GM21786 (cell line): Measurements from ENCODE around the gene AFF3.

Source experiments
- ATAC-seq: cut with Tn5 transposase; IDR thresholded peaks from one replicate; pipeline ENCODE4 v1.9.1; 2021; ENCODE audit not compliant: unreplicated experiment

The AFF3 gene

DNA sequence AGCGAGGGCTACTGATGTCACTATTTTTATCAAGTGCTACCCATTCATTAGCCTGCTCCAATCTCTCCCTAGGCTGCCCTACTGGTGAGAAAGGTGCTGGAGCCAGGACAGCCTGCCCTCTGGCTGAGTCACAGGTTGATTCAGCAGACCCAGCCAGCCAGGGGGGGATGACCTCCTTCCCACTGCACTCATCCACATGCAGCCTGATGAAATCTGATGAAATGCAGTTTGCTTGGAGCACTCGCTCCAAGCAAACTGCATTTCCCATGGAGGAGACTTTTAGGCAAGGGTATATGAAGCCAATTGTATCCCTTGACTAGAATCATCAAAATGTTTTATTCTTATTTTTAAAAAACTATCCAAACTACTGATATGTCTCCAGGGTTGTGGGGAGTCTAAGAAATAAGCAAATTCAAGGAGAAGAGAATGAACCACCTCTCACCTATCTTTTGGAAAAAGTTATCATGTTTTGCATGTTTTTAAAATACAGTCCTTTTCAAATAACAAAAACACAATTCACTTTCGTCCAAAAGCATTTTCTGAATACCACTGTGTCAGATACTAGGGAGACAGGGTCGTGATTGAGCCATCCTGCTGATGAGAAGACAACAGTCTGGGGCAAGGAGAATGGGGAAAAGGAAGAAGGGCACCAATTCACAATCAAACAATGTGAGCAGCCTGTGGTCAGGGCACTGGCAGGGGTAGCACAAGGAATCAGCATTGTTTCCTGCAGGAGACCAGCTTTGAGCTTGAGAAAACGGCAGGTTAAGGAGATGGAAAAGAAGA lies 128.3 kb downstream of the AFF3 start:
- ATAC-seq = no peak

DNA sequence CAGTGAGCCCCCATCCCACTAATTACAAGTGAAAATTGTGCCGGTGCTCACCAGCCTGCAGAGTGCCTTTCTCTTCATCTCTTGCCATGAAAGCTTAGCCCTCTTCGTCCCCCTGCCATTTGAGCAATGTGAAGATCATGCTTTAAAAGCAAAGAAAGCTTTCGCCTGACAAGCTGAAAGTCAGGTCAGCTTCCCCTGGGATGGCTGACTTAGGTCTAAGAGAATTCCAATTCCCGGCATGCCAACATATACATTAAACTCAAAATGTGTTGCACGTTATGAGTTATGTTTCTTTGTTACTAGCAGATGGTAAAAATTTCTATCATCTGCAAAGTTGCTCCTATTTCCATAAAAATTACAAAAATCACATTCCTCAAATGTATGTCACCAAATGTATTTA lies 129.8 kb downstream of the AFF3 start:
- no peak for ATAC-seq

DNA sequence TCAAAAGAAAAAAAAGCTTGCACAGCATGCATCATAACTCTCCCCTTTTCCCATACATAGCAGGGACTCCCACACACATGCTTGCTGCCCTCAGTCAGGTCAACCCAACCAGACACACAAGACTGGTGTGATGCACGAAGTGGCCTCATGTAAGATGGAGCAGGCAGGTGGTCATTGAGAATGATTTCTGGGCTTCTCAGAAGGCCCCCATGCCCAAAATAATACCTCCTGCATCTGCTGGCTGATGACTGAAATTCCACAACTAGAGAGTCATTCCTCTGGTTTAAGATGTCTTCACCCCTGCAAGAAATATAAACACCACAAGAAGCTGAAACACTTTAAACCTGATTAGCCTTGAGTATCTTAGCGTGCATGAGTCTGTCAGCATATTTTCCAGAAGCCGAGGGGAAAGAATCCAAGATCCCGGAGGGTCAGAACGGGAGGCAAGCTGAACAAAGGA lies 131.1 kb downstream of the AFF3 start:
- no peak for ATAC-seq

DNA sequence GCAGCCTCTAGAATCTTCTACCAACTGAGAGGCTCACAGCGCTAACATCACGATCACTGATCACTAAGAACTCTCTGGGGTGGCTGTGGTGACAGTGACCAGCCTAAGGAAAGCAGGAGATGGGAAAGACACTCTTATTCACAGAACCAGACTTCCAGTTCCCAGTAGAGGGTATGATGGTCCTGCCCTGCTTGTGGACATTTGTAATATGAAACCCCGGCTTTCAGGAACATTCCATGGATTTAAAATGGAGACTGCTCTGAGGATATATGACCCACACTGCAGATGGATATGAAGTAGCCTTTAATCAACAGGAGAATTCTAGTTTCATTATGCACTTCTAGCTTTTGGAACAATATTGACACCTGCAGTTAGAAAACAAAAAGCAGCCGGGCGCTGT lies 131.8 kb downstream of the AFF3 start:
- ATAC-seq = no peak

DNA sequence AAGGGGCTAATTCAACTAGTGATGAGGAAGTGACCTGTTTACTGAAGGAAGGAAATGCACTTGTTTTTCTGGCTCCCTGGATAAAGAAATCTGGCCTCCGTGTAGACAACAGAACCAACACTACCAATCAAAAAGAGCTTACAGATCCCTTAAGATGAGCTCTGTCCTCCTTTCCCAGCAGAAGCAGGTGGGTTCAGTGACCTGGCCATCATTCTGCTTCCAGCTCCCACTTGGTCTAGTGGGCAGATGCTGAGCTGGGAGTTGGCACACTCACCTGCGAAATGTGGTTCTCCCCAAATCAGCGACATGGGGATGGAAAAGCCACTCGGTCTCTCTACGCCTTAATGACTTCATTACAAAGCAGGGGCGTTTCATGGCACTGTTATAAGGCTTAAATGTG lies 132.6 kb downstream of the AFF3 start:
- ATAC-seq = no peak

DNA sequence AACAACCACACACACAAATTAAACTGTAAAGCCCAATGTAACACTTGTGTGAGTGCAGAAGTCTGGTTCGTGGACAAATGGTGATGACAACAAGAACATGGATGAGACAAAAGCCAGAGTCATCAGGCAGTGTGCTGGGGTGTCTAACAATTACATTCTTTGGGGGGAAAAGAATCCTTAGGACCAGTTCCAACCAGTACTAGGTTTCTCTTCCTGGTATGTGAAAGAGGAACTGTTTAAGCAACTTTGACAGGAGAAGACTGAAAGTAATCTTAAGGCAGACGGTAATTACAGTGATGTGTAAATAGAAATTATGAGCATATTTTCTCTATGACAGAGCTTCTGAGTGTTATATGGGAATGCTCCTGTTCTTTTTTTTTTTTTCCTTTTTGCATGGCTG lies 133.4 kb downstream of the AFF3 start:
- ATAC-seq = no peak

DNA sequence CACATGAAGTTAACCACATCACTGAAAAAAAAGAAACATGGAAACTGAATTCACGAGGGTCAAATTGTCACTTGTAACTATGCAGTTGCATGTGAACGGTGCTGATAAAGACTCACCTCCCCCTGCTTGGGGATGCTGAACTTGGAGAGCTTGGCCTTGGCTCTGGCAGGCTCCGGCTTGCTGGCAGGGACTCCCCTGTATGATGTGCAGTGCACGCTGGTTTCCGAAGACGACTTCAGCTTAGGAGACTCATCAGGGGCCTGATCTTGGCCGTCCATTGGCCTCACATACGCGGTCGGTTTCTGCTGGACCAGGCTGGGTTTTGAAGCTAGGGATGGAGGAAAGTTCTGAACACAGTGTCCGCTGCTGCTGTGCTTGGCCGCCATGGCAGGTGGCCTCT lies 135.9 kb downstream of the AFF3 start:
- ATAC-seq = no peak

DNA sequence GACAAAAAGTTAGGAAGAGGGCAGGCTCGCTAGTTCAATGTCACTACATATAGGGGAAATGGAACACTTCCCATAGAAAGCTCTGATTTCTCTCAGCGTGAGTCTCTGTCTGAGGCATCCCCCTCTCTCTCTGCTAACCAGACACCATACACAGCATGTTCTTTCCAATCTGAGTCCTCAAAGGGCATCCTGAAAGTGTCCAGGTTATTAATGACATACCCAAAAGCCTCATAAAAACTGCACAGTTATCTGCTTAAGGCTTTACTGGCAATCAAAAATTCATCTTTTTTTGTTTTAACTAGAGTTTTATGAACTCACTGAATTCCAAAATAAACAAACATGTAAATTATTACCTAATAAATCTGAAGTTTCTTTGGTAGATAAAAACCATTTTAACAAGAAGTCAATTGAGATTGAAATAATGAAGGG lies 137.4 kb downstream of the AFF3 start:
- ATAC-seq = no peak

DNA sequence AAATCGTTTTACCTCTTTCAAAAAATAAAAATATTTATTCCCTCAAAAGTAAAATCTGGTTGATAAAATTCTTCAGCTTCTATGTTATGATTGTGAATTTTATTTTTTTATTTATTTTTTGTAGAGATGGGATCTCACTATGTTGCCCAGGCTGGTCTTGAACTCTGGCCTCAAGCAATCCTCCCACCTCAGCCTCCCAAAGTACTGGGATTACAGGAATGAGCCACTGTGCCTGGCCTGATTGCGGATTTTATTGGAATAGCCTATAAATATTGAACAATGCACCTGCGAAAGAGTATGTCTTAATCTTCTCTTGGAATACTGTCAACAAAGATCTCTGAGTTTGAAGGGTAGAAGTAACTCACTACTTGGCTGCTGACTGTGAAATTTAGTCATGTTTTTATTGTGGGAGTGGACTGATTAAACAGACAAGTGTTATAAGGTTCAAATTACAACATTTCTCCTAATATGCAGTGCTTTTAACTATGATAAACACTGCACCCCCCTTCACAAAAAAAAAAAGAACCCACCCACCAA lies 138.0 kb downstream of the AFF3 start:
- no peak for ATAC-seq

DNA sequence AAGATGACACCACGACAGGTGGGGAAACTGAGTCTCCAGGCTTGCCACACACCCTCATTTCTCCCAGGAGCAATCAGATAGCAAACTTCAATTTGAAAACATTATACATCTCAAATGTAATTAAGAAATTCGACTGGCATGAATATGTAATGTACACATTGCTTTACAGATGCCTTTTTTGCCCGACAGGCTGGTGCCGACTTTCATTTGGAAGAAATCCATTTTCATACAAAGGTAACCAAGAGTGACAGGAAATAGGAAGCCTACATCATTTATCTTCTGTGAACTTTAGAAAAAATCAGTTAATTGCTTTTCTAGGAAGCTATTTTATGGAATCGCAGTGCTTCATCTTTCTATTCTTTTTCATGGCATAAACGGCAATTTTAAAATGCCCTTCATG lies 140.3 kb downstream of the AFF3 start:
- no peak for ATAC-seq

DNA sequence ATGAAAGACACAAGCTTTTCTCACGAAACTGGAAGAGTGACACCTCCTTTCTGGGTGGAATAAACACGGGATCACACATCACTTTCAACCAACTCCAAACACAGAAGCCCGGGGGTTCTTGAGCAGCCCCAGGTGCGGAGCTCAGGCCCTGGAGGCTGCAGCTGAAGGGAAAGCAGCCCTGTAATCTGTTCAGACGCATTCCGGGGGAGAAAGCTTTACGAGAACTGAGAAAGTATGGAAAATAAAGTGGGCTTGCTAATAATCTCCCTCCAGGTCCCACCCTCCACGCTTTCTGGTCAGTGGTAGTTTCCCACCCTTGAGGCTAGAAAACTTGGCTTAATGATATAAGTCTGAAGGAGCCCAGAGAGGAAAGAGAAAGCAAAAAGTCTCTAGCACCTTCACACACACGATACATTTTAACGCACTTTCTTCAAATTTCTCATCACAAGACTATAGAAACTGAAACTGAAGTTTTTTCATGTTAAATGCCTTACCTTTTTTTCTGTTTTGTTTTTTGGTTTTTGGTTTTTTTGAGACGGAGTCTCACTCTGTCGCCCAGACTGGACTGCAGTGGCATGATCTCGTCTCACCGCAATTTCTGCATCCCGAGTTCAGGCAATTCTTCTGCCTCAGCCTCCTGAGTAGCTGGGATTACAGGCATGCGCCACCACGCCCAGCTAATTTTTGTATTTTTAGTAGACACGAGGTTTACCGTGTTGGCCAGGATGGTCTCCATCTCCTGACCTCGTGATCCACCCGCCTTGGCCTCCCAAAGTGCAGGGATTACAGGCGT lies 141.3 kb downstream of the AFF3 start:
- ATAC-seq = no peak

DNA sequence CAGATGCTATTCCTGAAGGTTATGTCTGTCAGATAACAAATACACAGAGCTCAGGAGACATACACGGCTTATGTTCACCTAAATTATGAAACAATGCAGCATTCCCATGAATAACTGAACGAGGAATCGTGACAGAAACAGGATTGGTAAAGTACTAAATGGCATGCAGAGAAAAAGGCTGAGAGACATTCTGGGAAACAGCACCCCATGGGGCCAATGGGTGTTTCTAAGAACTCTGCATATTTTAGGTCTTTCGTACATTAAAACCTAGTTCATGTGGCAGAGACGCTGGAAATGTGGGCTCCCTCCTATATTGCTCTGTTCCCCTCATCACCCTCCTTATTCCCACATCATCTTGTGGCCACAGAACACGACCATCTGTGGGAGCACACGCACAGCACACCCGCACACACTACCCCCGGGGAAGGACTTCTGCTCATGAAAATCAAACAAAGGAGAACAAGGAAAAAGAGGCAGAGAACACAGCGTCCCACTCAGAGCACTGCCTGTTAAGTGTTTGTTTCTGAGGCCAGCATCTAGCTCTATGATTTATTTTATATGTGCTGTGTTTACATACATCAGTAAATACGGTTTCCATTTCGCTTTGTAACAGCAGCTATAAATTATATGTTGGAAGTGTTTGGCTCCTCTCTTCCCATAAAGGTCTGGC lies 143.6 kb downstream of the AFF3 start:
- no peak for ATAC-seq

DNA sequence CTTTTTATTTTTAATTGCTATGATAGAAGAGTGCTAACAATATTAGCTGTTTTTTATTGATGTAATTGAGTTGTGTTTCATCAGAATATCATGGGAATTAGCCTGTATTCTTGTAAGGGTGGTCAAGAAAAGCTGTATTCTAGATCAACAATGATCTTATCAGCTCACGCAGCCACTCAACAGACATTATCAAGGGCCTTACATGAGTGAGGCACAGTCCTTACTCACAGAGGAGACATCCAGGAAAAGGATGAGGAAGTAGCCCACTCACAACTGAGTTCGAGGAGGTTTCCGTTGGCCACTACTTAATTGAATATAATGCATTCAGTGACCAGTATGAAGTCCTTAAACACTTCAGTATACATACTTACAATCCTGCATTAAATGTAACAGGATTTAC lies 152.5 kb downstream of the AFF3 start:
- ATAC-seq = no peak

DNA sequence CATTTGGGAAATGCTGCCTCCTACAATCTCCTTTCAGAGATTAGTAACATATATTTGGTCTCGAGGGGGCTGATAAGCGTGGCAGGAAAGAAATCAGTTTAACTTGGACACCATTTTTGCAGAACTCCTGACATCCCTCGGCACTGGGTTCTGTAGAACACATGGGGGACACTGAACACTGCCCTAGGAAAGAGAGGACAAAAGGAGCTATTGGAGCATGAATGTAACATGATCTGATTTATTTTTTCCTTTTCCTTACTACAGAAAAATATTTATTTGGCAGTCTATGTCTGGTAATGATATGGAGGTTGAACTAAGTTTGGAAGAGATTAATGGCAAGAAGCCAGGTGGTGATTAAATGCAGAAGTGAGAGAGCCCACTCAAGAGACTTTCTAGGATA lies 153.8 kb downstream of the AFF3 start:
- ATAC-seq = no peak

DNA sequence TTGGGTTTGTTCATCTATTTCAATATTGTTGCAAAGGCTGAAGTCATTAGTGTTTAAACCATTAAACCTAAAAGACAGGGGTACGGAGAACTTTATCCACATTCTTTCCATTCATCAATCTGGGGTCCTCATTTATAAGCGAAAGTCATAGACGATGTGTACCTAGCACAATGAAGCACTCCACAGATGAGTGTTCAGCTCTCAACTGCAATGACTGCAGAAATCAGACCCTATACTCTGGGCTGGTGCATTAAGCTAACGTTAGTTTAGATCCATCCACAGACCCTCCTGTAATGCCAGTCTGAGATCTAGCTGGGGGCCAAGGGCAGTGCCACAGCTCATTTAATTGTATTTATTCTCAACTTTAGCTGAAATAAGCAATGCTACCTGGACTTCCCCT lies 155.2 kb downstream of the AFF3 start:
- no peak for ATAC-seq

DNA sequence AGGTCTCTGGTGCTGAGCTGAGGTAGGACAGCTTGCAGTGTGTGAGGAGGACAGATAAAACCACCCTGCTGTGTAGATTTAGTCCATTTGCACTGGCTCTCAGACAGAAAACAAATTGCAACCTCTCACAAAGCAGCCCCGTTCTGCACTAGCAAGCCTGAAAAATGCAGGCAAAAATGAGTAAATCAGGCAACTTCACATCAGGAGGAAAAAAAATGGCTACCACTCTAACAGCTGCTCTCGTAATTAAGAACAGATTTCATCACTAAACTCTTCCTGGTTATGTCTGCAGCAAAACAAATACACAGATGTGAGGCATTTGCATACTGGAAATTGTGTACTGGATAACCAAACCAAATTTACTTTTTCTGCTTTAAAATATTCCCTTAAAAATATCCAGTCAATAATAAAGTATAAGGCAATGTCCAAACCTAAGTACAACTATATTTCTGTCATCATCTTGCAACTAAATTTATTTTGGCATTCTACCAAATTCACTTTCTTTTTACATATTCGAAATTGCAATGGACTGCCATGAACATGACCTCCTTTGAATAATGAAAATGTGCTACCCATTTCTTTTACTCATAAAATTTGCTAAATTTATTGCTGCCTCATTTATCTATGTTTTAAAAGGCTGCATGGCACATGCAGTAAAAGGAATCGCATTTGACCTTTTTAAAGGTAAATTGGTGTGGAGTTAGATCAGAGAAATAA lies 157.4 kb downstream of the AFF3 start:
- ATAC-seq = no peak

DNA sequence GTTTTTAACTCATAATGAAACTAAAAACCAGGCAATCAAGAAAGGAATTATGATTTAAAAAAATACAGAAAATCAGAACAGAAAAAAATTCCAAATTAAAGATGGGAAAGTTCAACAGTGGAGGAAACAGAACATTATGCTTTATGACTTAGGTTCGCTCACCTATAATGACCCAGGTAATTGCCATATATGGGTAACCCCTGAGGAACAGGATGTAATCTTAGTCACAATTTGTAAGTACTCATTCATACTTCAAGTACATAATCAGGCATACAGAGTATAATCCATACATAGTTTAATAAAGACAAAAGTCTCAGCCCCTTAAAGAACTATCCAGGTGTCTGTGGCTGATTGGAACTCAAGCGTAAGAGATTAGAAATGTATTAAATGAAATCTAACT lies 159.6 kb downstream of the AFF3 start:
- ATAC-seq = no peak

DNA sequence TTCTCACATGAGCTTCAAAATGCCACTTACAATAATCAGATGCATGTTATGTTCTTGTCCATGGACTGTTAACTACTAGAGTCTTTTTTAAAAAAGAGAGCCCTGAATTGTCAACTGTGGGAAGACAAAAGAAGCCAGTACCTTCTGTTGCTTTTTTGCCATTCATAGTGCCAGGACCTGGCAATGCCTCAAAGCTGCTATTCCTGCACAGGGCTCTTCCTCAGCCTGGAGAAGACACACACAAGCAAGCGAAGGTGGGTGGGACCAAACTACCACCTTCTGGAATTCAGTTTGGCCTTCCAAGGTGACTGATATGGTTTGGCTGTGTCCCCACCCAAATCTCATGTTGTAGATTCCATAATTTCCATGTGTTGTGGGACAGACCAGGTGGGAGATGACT lies 160.6 kb downstream of the AFF3 start:
- ATAC-seq = no peak

DNA sequence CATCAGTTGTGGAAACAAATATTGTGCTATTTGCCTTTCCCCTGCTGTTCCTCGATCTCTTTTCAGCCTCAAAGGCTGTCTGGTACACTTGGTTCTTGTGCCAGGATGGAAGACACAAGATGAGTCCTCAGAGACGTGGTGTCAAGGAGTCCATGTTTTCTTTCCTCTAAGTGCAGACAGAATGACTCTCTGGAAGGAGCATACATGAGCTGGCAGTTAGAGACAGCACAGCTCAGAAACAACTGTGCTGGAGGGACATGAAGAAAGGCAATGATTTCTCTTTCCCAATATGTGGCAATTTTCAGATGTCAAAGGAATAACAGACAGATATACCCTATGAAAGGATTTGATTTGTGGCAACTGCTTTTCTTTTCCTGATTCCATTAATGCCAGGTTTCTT lies 162.2 kb downstream of the AFF3 start:
- ATAC-seq = no peak

DNA sequence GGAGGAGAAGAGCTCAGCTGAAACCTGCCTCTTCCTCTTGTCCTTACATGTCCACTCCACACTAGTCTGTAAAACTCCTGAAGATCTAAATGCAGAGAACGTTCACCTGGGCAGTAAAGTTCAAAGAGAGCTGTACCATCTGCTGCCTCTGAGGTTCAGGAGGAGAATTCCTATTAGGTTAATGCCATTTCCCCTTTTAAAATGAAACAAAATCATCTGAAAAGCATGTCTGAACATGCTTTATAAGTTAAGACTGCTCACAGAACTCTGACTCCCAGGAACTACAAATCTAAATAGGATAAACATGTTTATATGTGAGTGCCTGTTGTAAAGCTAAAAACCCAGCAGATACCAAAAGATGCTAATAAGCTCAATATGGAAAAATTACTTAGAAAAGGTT lies 164.4 kb downstream of the AFF3 start:
- no peak for ATAC-seq

DNA sequence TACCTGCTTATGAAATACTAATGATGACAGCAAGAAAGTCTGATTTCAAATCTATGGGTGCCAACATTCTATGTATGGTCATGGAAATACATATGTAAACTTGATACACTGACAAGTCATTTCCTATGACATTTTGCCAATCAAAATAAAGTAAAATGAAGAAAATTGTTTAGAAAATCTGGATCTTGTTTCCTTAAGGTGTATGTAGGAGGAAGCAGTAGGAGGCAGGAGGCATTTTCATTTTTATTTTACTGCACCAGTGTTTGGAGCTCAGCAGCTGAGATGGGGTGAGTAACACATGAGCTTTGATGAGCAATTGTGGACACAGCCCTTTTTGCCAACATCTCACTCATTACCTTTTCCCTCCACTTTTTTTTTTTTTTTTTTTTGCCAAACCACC lies 167.0 kb downstream of the AFF3 start:
- ATAC-seq = no peak
